Right ventricle myocardium inferior (tissue), 1 donor: ENCODE data around the gene GTF2I. TPM values are rescaled to one million over a fixed set of nuclear protein-coding genes. Genes with fewer than 3 reads are reported as not detected.
A peak's percentile ranks its signal among the peaks of the same experiment; 100 is the strongest.
"Not testable (repeated sequence)": the region's sequence is repeated elsewhere in the genome, so short reads cannot be mapped to it uniquely, and the experiment has no call there.

Source experiments
- ATAC-seq: fragments of 200-7000 bp; cut with Tn5 transposase; one replicate; pipeline ENCODE4 v1.9.1; 2020; ENCODE audit warnings: mild to moderate bottlenecking, moderate library complexity
- DNase-seq: peaks from one replicate; pipeline ENCODE4 v3.0.0; 2021; ENCODE audit errors: missing footprints
- intact Hi-C: fragments of 100-400 bp; cut with DNase I; formaldehyde crosslinking; loops from one replicate; pipeline ENCODE4 v1.11.0; 2022
- total RNA-seq: library from RNA; stranded (reverse); fragmentation: NEBNext Ultra II Directional; extraction: Animal tissue kit (Norgen Biotek cat#: 25700); gene quantifications from one replicate; pipeline ENCODE4 v1.2.1, GENCODE V29; 2021
- donor health status: DM: no; HTN: yes; CAD: no; lungs with severe emphysema.

GTF2I gene
- total RNA-seq, 1 donor from 2014 or later: 121 TPM

DNA sequence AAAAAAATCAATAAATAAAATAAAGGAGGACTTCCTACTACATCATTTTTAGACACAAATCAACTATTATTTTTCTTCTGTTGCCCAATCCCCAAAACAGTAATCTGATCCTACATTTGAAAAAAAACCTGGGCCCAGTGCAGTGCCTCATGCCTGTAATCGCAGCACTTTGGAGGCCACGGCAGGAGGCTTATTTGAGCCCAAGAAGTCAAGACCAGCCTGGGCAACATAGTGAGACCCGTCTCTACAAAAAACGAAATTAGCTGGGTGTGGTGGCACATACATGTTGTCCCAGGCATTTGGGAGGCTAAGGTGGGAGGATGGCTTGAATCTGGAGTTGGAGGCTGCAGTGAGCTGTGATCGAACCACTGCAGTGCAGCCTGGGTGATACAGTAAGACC, 2.7 kb upstream of the GTF2I start:
- ATAC-seq (no peak), DNase-seq (no peak)
- intact Hi-C loops: loop anchor here (5.0 to 10.0 kb wide), 4 partner anchors 47 to 480 kb away; partner anchors contain the start of genes EIF4H and GTF2IRD1

DNA sequence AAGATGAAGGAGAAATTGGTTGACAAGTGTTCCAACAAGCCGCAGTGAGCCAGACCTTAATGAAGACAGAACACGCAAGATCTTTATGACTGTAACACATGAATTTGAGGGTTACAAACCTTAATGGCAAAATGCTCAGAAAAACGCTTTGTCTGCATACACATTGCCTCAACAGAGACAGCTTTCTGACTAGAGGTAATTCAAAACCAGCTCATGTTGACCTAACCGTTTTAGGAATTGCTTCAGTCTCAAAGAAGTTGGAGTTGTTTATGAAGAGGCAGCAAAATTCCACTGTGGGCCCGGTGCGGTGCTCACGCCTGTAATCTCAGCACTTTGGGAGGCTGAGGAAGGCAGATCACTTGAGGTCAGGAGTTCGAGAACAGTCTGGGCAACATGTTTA, 2.2 kb upstream of the GTF2I start:
- intact Hi-C loops: loop anchor here (5.0 to 10.0 kb wide), 4 partner anchors 47 to 481 kb away; partner anchors contain the start of genes EIF4H and GTF2IRD1
- DNase-seq (no peak), ATAC-seq (no peak)

DNA sequence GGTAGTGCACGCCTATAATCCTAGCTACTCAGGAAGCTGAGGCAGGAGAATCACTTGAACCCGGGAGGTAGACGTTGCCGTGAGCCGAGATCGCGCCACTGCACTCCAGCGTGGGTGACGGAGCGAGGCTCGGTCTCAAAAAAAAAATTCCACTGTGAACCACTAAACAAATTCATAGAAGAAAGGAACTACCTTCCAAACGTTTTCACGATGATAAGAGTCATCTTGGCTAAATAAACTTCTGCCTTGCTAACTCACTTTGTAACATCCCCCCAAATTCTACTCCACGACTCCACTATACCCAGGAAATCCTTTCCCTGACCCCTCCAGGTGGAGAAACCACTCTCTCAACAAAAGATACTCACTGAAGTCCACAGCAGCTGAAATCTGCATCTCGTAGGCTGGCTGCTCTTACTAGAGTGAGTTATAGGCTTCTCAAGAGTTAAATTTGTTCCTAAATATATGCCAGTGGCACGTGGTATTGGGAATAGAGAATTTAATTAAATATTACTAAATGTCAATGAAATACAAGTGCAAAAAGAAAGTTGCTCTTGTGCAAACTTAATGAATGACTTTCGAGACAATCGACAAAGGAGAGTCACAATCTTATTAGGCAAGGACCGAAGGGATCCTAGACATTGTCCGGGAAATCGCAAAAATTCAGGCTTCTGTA, 1.6 kb upstream of the GTF2I start:
- DNase-seq (no peak), ATAC-seq (no peak)
- intact Hi-C loops: loop anchor here (5.0 to 10.0 kb wide), 4 partner anchors 46 to 481 kb away; partner anchors contain the start of genes EIF4H and GTF2IRD1

DNA sequence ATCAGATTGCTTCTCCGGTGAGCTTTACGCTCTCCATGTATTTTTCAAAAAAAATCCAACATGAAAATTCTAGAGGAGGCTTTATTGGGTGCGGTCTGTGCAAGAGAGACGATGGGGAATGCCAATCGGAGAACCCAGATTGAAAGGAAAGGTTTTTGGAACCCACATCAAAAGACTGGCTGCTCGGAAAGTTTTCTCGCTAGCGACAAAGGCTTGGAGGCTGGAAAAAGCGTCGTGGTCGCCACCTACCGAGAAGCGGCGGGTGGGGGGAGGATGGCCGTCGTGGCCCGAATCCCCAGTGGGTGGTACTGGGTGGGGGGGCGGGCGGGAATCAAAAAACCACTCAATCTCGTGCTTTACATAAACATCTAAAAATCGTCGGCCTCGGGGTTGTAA, 1.1 kb upstream of the GTF2I start:
- intact Hi-C loops: loop anchor here (5.0 to 10.0 kb wide), 4 partner anchors 46 to 482 kb away; partner anchors contain the start of genes EIF4H and GTF2IRD1
- DNase-seq: no peak
- ATAC-seq: peak; percentile 20

DNA sequence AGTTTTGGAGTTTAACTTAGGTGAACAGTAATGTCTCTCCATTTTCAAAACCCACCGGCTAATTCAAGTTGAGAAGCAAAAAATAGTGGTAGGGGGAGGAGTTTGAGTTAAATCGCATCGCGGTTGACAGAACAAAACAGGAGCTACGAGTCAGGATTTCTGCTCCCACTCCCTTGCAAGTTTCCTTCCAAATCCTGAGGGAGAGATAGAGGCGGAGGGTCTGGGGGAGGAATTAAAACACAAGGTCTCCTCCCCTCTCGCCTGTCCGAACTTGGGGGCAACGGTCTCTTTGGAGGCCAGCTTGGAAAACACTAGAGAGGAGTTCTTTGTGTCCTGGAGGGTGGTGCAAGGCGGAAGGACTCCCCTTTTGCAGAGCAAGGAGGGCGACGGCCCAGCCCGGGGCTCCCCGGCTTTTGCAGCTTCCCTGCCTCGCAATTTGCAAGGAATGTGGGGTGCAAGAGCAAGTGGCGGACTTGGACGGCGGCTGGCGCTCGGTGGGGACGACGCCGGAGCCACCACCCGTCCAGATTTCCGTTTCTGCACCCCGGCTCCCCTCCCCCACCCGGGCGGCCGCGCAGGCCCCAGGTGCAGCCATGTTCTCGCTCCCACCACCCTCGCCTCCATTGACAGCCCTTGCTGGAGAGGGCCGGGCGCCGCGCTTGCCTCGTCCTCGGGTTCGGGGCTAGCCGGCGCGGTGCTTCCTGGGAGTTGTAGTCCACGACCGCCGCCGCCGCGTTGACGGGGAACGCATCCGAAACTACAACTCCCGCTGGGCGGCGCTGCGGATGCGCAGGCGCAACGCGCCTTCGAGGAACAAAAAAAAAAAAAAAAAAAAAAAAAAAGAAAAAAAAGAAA, 454 bp upstream of the GTF2I start:
- DNase-seq: peak; percentile 100
- intact Hi-C loops: loop anchor here (5.0 to 10.0 kb wide), 4 partner anchors 45 to 482 kb away; partner anchors contain the start of genes EIF4H and GTF2IRD1
- ATAC-seq: peak; percentile 96

DNA sequence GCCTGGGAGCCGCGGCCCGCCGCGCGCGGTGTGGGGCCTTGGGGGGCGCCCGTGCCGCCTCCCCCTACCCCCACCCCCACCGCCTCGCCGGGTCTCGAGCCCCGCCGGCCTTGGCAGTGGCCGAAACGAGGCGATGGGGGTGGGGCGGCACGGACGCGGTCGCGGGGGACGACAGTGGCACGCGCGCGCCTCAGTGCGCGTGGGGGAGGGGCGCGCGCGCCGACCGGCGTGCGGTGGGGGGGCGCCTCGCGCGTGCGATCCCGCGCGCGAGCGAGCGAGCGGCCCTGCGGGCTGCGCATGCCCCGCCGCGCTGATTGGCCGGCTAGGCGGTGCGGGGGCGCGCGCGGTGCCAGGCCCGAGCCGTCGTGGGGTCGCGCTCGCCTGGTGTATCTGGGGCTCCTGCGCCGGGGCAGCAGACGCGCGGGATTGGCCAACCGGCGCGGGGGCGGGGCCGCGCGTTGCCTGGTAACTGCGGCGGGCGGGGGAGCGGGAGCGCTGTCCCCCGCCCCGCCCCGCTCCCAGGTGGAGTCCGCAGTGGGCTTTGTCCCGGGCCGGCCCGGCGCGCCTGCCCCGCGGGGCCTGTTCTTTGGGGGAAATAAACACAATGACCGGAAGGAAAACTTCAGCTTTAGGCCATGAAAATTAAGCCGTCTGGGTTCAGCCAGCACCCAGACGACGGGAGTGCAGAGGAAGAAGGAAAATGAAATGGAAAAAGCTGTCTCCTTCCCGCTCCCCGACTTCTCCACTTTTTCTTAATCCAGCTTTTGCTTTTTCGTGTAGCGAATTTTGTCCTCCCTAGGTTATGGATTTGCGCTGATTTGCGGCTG, 873 bp downstream of the GTF2I start:
- intact Hi-C loops: loop anchor here (5.0 to 10.0 kb wide), 4 partner anchors 44 to 484 kb away; partner anchors contain the start of genes EIF4H and GTF2IRD1
- ATAC-seq (peak; percentile 83), DNase-seq (peak; percentile 95)

DNA sequence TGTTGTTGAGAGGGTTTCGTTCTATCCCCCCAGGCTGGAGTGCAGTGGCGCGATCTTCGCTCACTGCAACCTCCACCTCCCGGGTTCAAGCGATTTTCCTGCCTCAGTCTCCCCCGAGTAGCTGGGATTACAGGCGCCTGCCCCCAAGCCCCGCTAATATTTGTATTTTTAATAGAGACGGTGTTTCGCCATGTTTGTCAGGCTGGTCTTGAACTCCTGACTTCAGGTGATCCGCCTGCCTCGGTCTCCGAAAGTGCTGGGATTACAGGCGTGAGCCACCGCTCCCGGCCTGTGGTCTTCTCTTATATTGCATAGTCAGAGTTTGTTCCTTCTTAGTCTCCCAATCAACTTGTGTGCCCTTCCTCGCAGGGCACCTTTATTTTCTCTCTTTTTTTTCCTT, 2.7 kb downstream of the GTF2I start:
- DNase-seq, ATAC-seq: not testable (repeated sequence)
- intact Hi-C loops: loop anchor here (2.0 kb wide), 1 partner anchor 35 kb away; no protein-coding TSS in a partner anchor

DNA sequence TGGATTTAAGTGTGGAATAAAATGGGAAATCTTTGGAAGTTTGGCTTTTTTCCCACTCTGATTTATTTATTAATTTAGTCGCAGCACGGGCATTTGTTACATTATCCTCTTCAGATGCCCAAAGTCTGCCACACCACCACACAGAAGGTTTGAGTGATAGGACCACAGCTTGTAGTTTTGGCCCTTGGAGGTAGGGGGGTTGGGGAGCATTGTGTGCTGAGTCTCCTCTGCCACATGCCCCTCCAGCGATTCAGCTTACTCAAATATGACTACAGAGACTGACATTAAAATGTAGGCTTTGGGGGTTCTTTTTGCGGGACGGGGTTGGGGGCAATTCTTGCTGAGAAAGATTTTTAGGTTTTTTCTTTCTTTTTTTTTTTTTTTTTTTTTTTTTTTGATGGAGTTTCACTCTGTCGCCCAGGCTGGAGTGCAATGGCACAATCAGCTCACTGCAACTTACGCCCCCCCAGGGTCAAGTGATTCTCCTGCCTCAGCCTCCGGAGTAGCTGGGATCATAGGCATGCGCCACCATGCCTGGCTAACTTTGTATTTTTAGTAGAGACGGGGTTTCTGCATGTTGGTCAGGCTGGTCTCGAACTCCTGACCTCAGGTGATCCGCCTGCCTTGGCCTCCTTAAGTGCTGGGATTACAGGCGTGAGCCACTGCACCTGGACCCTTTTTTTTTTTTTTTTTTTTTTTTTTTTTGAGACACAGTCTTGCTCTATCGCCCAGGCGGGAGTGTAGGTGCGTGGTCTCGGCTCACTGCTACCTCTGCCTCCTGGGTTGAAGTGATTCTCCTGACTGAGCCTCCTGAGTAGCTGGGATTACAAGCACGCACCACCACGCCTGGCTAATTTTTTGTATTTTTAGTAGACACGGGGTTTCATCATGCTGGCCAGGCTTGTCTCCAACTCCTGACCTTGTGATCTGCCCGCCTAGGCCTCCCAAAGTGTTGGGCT, 4.6 kb downstream of the GTF2I start:
- not testable (repeated sequence) for ATAC-seq, DNase-seq
- intact Hi-C loops: loop anchor here (2.0 kb wide), 1 partner anchor 37 kb away; no protein-coding TSS in a partner anchor

DNA sequence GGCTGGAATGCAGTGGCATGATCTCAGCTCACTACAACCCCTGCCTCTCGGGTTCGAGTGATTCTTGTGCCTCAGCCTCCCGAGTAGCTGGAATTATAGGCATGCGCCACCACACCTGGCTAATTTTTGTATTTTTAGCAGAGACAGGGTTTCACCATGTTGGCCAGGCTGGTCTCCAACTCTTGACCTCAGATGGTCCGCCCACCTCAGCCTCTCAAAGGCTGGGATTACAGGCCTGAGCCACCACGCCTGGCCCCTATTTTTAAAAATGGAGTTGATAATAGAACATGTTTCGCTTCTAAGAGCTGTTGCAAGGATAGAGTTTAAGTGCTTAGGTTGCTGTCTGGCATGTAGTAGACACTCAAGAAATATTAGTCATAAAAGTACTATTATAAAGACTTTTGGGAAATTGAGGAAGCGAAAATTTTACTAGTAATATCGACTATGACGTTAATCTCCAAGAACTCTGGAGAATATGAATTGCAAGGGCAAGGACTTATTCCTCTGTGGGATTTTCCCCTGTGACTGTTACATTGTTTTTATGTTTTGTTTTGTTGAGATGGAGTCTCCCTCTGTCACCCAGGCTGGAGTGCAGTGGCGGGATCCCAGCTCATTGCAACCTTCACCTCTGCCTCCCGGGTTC, 7.9 kb downstream of the GTF2I start:
- no peak for ATAC-seq
- DNase-seq: no peak
- intact Hi-C loops: no loop called here

DNA sequence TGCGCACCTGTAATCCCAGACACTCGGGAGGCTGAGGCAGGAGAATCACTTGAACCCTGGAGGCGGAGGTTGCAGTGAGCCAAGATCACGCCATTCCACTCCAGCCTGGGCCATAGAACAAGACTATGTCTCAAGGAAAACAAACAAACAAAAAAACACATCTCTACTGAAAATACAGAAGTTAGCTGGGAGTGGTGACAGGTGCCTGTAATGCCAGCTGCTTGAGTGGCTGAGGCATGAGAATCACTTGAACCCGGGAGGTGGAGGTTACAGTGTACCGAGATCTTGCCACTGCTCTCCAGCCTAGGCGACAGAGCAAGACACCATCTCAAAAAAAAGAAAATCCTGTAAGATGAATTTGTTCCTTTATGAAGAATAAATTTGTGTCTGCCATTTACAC, 9.5 kb downstream of the GTF2I start:
- intact Hi-C loops, ATAC-seq, DNase-seq: not testable (repeated sequence)

DNA sequence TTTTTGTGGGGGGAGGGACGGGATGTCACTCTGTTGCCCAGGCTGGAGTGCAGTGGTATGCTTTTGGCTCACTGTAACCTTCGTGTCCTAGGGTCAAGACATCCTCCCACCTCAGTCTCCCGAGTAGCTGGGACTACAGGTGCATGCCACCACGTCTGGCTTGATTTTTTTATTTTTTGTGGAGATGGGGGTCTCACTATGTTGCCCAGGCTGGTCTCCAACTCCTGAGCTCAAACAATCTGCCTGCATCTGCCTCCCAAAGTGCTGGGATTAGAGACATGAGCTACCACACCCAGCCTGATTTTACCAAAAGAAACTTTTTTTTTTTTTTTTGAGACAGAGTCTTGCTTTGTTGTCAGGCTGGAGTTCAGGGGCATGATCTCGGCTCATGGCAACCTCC, 10.0 kb downstream of the GTF2I start:
- intact Hi-C loops, ATAC-seq, DNase-seq: not testable (repeated sequence)

DNA sequence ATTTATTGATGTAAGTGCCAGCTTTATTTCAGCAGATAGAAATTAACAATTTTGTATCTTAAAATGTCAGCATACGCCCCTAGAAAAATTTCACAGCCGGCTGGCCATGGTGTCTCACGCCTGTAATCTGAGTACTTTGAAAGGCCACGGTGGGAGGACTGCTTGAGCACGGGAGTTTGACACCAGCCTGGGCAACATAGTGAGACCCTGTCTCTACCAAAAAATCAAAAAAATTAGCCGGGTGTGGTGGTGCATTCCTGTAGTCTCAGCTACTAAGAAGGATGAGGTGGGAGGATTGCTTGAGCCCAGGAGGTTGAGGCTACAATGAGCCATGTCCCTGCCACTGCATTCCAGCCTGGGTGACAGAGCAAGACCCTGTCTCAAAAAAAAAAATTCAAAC, 14.1 kb downstream of the GTF2I start:
- intact Hi-C loops: no loop called here
- DNase-seq (no peak), ATAC-seq (no peak)

DNA sequence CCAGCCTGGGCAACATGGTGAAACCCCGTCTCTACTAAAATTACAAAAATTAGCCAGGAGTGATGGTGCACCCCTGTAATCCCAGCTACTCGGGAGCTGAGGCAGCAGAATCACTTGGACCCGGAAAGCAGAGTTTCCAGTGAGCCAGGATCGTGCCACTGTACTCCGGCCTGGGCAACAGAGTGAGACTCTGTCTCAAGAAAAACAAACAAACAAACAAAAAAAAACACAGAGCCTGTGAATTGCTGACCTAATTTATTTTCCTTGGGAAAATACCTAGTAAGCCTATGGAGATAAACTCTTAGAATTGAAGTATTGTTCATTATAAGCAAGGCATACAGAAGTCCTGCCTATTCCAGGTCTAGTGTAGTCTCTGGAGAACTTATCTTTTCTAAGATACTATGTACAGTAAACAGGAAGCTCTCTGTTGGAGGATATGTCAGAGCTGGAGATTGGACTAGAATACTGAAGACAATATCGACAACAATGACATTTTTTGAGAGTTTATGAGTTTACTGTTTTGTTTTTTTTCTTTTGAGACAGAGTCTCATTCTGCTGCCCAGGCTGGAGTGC, 14.9 kb downstream of the GTF2I start:
- DNase-seq (no peak), ATAC-seq (no peak)
- intact Hi-C loops: no loop called here

DNA sequence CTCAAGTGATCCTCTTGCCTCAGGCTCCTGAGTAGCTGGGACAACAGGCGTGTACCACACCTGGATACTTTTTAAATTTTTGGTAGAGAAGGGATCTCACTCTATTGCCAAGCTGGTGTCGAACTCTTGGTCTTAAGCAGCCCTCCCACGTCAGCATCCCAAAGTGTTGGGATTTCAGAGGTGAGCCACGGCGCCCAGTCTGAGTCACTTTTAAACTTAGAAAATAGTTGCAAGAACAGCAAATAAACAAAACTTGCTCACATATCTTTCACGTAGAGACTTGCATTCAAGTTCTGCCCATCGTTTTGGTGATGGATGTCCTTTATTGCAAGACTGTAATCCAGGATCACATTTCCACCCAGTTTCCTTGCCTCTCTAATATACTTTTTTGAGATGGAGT, 16.6 kb downstream of the GTF2I start:
- intact Hi-C loops: no loop called here
- ATAC-seq (no peak), DNase-seq (no peak)

DNA sequence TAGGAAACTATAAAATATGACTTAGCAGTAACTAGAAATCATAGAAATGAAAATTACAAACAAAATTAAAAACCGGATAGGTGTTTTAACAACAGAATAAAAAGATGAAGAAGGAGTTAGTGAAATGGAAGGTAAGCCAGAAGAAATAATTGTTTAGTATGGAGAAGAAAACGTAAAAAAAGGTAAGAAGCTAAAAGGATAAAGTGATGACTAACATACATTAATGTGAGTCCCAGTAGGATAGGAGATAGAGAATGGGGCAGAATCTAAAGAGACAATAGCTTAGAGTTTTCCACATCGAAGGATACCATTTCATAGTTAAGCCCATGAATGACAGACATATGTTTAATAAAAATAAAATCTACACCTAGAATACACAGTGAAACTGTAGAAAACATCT, 25.3 kb downstream of the GTF2I start:
- intact Hi-C loops: no loop called here
- no peak for ATAC-seq
- DNase-seq: no peak

DNA sequence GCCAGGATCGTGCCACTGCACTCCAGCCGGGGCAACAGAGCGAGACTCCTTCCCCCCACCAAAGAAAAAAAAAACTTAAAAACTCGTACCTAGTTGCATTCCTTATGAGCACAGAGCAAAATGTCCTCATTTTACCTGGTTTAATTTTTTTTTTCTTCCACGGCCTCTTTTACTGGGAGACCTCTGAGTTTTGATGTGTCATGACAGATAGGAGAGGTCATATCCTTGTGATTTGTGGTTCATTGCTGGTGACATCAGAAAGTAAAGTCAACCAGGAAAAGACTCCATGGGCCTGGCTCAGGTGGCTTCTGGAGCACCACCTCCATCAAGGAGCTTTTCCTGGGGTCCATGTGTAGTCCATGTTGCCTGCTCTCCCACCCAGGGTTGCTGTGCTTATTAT, 26.3 kb downstream of the GTF2I start:
- DNase-seq (no peak), ATAC-seq (peak; percentile 26)
- intact Hi-C loops: no loop called here

DNA sequence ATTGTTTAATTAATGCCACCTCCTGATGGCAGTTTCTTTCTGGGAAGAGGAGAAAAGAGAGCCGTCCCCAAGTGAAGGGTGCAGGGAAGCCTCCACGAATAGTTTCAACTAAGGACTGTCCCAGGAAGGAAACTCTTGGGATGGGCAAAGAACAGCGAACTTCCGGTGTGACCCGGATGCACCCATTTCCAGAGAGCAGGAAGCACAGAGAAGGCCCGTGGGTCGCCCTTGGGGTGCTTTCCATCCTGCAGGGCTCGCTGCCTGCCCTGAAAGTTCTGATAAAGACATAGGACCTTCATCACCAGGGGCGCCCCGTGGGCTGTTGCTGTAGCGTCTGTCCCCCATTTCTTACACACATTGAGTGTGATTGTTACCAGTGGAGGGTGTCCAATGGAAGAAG, 27.0 kb downstream of the GTF2I start:
- intact Hi-C loops: no loop called here
- DNase-seq: no peak
- no peak for ATAC-seq
